ENCODE results near the gene CSNK1G1.
"Not testable (repeated sequence)": the region's sequence is repeated elsewhere in the genome, so short reads cannot be mapped to it uniquely, and the experiment has no call there.

CSNK1G1 gene

GRCh38 chr15:64122936-64123351, 233.0 kb downstream of the CSNK1G1 start:
- no peak for DNase-seq

GRCh38 chr15:64122444-64122843, 233.5 kb downstream of the CSNK1G1 start:
- no peak for DNase-seq

- no peak for DNase-seq
These were observed 234.4 kb downstream of the CSNK1G1 start for GRCh38 chr15:64121614-64122013.

- not testable (repeated sequence) for DNase-seq
These were observed 235.7 kb downstream of the CSNK1G1 start for GRCh38 chr15:64120322-64120721.

- no peak for DNase-seq
These were observed 238.1 kb downstream of the CSNK1G1 start for GRCh38 chr15:64117759-64118487.

Data from CD4-positive, alpha-beta T cell treated with Interleukin-4 for 1 hour (primary cell).